Neural progenitor cell (in vitro differentiated cells): ENCODE data around the gene F10.

Experiments
- CTCF ChIP-seq: fragments of 200-600 bp; sonication (generic); IDR thresholded peaks from 2 replicates; pipeline ENCODE4 v1.5.1; 2017; ENCODE audit warnings: antibody characterized with exemption, mild to moderate bottlenecking
- EZH2 ChIP-seq: fragments of 200-600 bp; sonication (generic); IDR thresholded peaks from 2 replicates; pipeline ENCODE4 v1.6.1; 2017; ENCODE audit warnings: antibody characterized with exemption, mild to moderate bottlenecking, moderate library complexity
- EZH2phosphoT487 ChIP-seq: fragments of 200-600 bp; sonication (generic); IDR thresholded peaks from 2 replicates; pipeline ENCODE4 v1.6.1; 2017; ENCODE audit warnings: antibody characterized with exemption

- TF ChIP-seq EZH2 (no peak), CTCF (no peak), EZH2phosphoT487 (no peak)
Observed at GRCh38 chr13:113151745-113152690, 29.4 kb downstream of the F10 start.
